Keratinocyte (primary cell): ENCODE results near the gene TLL2. TPM values are rescaled to one million over a fixed set of nuclear protein-coding genes. Genes with fewer than 3 reads are reported as not detected.

ENCODE experiments used
- DNase-seq: peaks from one replicate; pipeline ENCODE4 v3.0.0-alpha.2; 2011; ENCODE audit warnings: low read depth, missing footprints, low spot score
- FAIRE-seq: peaks from 2 replicates; lab custom pipeline; 2011; peaks lifted over from hg19 to GRCh38; lab: Jason Lieb, UNC
- H2AFZ ChIP-seq: 2 replicates; pipeline ENCODE4 v1.6.0; 2012; ENCODE audit warnings: low read length, control low read depth, inconsistent platforms; ENCODE audit not compliant: control insufficient read depth
- H3K27ac ChIP-seq: 2 replicates; pipeline ENCODE4 v1.5.1; 2011; ENCODE audit warnings: low read length; ENCODE audit not compliant: control insufficient read depth, insufficient read depth
- H3K27me3 ChIP-seq: 3 replicates; pipeline ENCODE4 v1.6.0; 2011; ENCODE audit warnings: low read length; ENCODE audit not compliant: control insufficient read depth, insufficient read depth; ENCODE audit errors: extremely low read depth
- H3K36me3 ChIP-seq, 2 experiments: 2 replicates in 1 of 2; 3 replicates in 1 of 2; pipeline ENCODE4 v1.5.1; 2011; ENCODE audit warnings: low read length in 2 of 2, mild to moderate bottlenecking in 1 of 2; ENCODE audit not compliant: control insufficient read depth in 2 of 2, insufficient read depth in 2 of 2; ENCODE audit errors: extremely low read depth in 1 of 2
- H3K4me1 ChIP-seq: 3 replicates; pipeline ENCODE4 v1.5.1; 2011; ENCODE audit warnings: low read length; ENCODE audit not compliant: control insufficient read depth, insufficient read depth; ENCODE audit errors: extremely low read depth
- H3K4me2 ChIP-seq: 3 replicates; pipeline ENCODE4 v1.6.0; 2011; ENCODE audit warnings: low read depth, low read length; ENCODE audit not compliant: control insufficient read depth, insufficient read depth; ENCODE audit errors: extremely low read depth
- H3K4me3 ChIP-seq, 3 experiments: fragments of 200-600 bp in 1 of 3; sonication (generic) in 1 of 3; 2 replicates in 2 of 3; 3 replicates in 1 of 3; pipeline ENCODE4 v1.5.1; 2011 to 2016; ENCODE audit warnings: low read length in 3 of 3, mild to moderate bottlenecking in 3 of 3, control low read depth in 2 of 3, inconsistent platforms in 1 of 3, low read depth in 1 of 3, mixed read lengths in 1 of 3, mixed run types in 1 of 3, moderate library complexity in 1 of 3; ENCODE audit not compliant: control insufficient read depth in 2 of 3, insufficient read depth in 2 of 3; ENCODE audit errors: extremely low read depth in 1 of 3
- H3K79me2 ChIP-seq: 2 replicates; pipeline ENCODE4 v1.6.0; 2012; ENCODE audit warnings: low read length; ENCODE audit not compliant: control insufficient read depth, insufficient read depth
- H3K9ac ChIP-seq: 3 replicates; pipeline ENCODE4 v1.6.0; 2011; ENCODE audit warnings: low read length; ENCODE audit not compliant: control insufficient read depth, insufficient read depth; ENCODE audit errors: extremely low read depth
- H3K9me1 ChIP-seq: 3 replicates; pipeline ENCODE4 v1.6.0; 2011; ENCODE audit warnings: low read length; ENCODE audit not compliant: control insufficient read depth, insufficient read depth; ENCODE audit errors: extremely low read depth
- H3K9me3 ChIP-seq: 2 replicates; pipeline ENCODE4 v1.5.1; 2012; ENCODE audit warnings: low read depth, low read length; ENCODE audit not compliant: control insufficient read depth
- H4K20me1 ChIP-seq: 3 replicates; pipeline ENCODE4 v1.6.0; 2011; ENCODE audit warnings: low read length; ENCODE audit not compliant: control insufficient read depth, insufficient read depth; ENCODE audit errors: extremely low read depth
- CTCF ChIP-seq, 3 experiments: IDR thresholded peaks in 1 of 3; conservative IDR thresholded peaks in 1 of 3; optimal IDR thresholded peaks in 1 of 3; 2 replicates in 2 of 3; 3 replicates in 1 of 3; pipeline versions ENCODE3 to v1.5.1; 2011; ENCODE audit warnings: low read length in 3 of 3, mild to moderate bottlenecking in 3 of 3, moderate library complexity in 2 of 3, control low read depth in 1 of 3, inconsistent platforms in 1 of 3; ENCODE audit not compliant: insufficient read depth in 2 of 3; ENCODE audit errors: extremely low read depth in 1 of 3
- EZH2 ChIP-seq: IDR thresholded peaks from one replicate; pipeline ENCODE4 v1.6.1; 2012; ENCODE audit warnings: inconsistent platforms, mild to moderate bottlenecking, low read length, moderate library complexity
- dilution Hi-C: fragments of 300-500 bp; cut with MboI; formaldehyde crosslinking; loops from one replicate; pipeline ENCODE4 v1.7.0; 2020; ENCODE audit warnings: low sequenced_read_pairs; ENCODE audit not compliant: extremely low pct_ligation_motif_present
- polyA plus RNA-seq, 5 experiments: library from polyadenylated mRNA; depleted of rRNA in 3 of 5; stranded (reverse) in 3 of 5; stranded (forward) in 1 of 5; unstranded in 1 of 5; fragments of >200 nt; gene quantifications; 1 replicate in 1 of 5; 2 replicates in 3 of 5; 3 replicates in 1 of 5; pipeline versions ENCODE4 v1.2.1 to v1.2.3, GENCODE V29; 2011 to 2012; ENCODE audit warnings: missing spikeins in 2 of 5, low read depth in 1 of 5, low replicate concordance in 1 of 5

TLL2 gene
- polyA plus RNA-seq, 1 donor (not counting 4 experiments of a cell fraction or from before 2014, with no cell fraction given) = 0.83 TPM

- no peaks in the 10 kb centered on the region for H4K20me1 ChIP-seq
- no peak overlapping the region for H3K27ac ChIP-seq
- H2AFZ ChIP-seq = no peak overlapping the region
- no peaks in the 10 kb centered on the region for H3K79me2 ChIP-seq
- FAIRE-seq (no peak), DNase-seq (no peak)
- no peaks in the 10 kb centered on the region for H3K9me1 ChIP-seq
- H3K4me2 ChIP-seq = no peak overlapping the region
- H3K4me3 ChIP-seq = no peak overlapping the region
- H3K27me3 ChIP-seq = peaks cover 8% of the 10 kb centered on the region
- H3K9me3 ChIP-seq = no peaks in the 10 kb centered on the region
- H3K36me3 ChIP-seq = no peaks in the 10 kb centered on the region
- no peak for TF ChIP-seq CTCF (optimal IDR thresholded peaks at IDR 0.05 in 1 of 3, IDR thresholded peaks at IDR 0.05 in 1 of 3, conservative IDR thresholded peaks at IDR 0.05 in 1 of 3; ENCODE audit: extremely low read depth in 1 of 3, insufficient read depth in 2 of 3, low read length in 3 of 3)
- no peak for TF ChIP-seq EZH2
- dilution Hi-C loops = no loop called here
- no peaks in the 10 kb centered on the region for H3K4me1 ChIP-seq
- H3K9ac ChIP-seq = no peak overlapping the region
Measured at GRCh38 chr10:96337106-96337505, 176.6 kb downstream of the TLL2 start.

GRCh38 chr10:96334616-96335526 lies 178.9 kb downstream of the TLL2 start:
- Histone ChIP-seq H3K4me3 (no peak overlapping the region), H3K9me3 (no peaks in the 10 kb centered on the region), H3K9ac (no peak overlapping the region), H3K4me1 (no peaks in the 10 kb centered on the region), H2AFZ (no peak overlapping the region), H3K4me2 (no peak overlapping the region), H3K27ac (no peak overlapping the region), H3K36me3 (no peaks in the 10 kb centered on the region), H3K27me3 (peaks cover 12% of the 10 kb centered on the region), H3K9me1 (no peaks in the 10 kb centered on the region), H4K20me1 (no peaks in the 10 kb centered on the region), H3K79me2 (no peaks in the 10 kb centered on the region)
- DNase-seq = no peak
- dilution Hi-C loops = no loop called here
- peak; percentile 79 for FAIRE-seq
- TF ChIP-seq CTCF (optimal IDR thresholded peaks at IDR 0.05 in 1 of 3, IDR thresholded peaks at IDR 0.05 in 1 of 3, conservative IDR thresholded peaks at IDR 0.05 in 1 of 3; ENCODE audit: extremely low read depth in 1 of 3, insufficient read depth in 2 of 3, low read length in 3 of 3) (peak; percentile 61 to 78 (median 73)), EZH2 (no peak)
